Amniotic stem cell (primary cell): ENCODE results near the gene IQCF6.
"Not testable (repeated sequence)": the region's sequence is repeated elsewhere in the genome, so short reads cannot be mapped to it uniquely, and the experiment has no call there.

ENCODE experiments used
- DNase-seq: peaks from one replicate; lab custom pipeline; 2025; lab: John Stamatoyannopoulos, UW

The IQCF6 gene

DNA sequence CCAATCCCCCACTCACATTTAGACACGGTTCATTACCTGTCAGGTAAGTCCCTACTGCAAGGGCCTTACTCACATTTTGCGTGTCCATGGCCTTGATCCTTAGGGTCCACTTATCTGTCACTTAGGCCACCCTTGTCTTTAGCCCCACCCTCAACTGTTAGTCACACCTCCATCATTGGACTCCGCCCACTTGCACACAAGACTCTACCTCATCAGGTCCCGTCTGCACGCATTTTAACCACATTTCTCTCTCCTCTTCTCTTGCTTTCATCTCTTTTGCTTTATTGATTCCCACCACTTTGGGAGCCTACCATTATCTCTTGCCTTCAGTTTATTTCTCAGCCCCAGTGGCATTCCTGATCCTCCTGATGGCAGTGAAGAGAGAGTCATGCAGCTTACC, at the start of gene IQCF6:
Gene IQCF6 (minus strand): TSS at position 101 of the 400 bp plus-strand sequence. CDS start 13 bp downstream, at position 88.
- DNase-seq, result no peak

- DNase-seq, result no peak
Measured at GRCh38 chr3:51828297-51828696, 49.3 kb upstream of the IQCF6 start.

DNA sequence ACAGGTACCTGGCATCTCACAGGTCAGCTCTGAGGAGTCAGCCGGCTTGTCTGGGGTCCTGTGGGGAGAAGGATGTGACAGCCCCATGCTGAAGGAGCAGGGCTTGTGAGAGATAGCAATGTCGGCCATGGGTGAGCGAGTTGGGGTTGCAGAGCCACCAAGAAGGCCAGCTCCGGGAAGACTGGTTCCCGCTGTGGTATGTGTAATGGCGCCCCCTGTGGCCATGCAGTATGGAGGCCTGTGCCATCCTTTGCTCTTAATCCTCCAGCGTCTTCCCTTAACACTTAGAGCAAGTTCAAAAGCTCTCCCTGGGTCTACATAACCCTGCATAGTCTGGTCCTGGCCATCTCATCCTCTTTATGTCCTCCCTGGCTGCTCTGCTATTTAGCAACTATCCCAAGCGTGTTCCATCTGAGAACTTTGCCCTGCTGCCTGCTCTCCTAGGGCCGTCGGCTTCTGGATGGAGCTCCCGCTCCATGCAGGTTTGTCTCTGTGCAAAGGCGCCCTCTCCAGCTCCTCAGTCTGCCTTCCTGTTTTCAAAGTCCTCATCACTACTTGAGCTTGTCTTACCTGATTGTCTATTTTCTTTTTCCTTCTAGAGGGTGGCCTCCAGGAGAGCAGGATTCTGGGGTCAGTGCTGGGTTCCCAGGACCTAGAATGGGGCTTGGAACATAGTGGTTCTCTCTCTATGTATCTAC, 40.8 kb upstream of the IQCF6 start:
- DNase-seq, result no peak

DNA sequence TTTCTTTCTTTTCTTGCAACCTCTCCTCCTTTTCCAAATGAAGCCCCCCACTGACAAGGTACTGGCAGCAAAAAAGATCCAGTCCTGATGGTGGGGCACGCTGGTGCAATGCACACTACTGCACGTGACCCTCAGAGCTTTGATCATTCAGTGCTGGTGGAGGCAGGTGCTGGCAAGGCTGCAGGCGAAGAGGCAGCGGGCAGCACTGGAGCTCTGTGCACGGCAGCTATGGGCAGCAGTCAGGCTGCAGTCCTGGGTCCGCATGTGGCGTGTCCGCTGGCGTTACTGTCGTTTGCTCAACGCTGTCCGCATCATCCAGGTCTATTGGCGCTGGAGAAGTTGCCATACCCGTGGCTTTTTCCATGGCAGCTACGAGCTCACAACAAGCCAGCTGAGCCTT, 40.1 kb upstream of the IQCF6 start:
- no peak for DNase-seq

GRCh38 chr3:51817375-51817774, 38.3 kb upstream of the IQCF6 start:
- DNase-seq, result no peak

- no peak for DNase-seq
Measured at GRCh38 chr3:51816723-51817122, 37.7 kb upstream of the IQCF6 start.

- DNase-seq, result no peak
Measured at GRCh38 chr3:51815614-51816013, 36.6 kb upstream of the IQCF6 start.

- DNase-seq, result no peak
Measured at GRCh38 chr3:51814034-51814433, 35.0 kb upstream of the IQCF6 start.

DNA sequence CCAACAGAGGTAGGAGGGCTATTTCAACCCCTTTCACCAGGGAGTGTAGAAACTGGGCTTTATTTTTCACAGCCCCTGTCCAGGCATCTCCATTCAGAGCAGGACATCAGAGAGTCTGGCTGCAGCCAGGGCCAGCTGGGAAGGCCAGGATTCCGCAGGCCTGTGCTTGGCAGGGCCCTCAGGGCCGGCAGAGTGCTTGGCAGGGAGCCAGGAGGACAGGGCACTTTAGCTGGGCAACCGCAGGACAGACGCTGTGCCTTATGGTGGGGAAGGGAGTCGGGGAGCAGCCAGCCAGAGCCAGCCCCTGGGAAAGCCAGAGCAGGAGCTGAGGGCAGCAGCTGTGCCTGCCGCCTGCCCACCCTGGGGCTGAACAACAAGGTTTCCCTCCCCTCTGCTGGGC, 34.5 kb upstream of the IQCF6 start:
- no peak for DNase-seq

- no peak for DNase-seq
Measured at GRCh38 chr3:51808934-51809333, 29.9 kb upstream of the IQCF6 start.

GRCh38 chr3:51802106-51802703, 23.2 kb upstream of the IQCF6 start:
- no peak for DNase-seq

DNA sequence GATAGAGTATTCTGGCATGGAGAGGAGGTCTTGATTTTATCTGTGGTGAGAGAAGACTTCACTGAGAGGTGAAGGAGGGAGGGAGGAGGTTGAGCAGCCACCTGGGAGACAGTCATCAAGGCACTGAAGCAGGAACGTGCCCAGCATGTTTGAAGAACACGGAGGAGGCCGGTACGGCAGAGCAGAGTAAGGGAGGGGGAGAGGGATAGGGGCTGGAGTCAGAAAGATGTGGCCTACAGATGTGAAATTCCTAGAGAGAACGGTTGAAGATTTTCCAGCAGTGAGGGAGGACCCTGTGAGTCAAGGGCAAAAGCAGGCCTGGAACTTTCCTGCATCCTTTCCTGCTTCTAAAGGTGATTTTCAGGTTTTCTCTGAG, 21.7 kb upstream of the IQCF6 start:
- DNase-seq, result no peak

GRCh38 chr3:51799879-51800749, 21.1 kb upstream of the IQCF6 start:
- DNase-seq, result peak; percentile 51

DNA sequence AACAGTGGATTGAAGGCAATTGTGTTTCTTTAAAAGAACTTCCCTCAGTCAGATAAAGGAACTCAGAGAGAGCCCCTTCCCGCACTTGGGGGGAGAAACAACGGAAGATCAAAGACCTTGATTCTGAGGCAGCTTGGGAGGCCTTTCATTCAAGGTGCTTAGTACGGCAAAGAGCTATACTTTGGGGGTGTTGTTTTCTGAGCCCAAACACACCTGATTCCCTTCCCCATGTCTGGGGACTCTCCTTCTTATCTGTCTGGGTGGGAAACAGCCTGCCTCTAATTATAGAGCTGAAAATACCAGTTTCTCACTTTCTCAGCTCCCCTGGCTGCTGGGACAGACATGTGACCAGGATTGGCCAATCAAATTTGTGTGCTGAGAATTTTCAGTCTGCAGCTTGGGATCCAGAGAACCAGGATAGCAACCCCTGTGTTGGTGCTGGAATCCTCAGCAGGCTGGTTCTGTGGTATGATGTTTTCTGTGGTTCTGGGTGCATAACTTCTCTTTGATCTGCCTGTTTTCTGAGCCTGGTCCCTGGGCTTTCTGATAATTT, 19.4 kb upstream of the IQCF6 start:
- no peak for DNase-seq

DNA sequence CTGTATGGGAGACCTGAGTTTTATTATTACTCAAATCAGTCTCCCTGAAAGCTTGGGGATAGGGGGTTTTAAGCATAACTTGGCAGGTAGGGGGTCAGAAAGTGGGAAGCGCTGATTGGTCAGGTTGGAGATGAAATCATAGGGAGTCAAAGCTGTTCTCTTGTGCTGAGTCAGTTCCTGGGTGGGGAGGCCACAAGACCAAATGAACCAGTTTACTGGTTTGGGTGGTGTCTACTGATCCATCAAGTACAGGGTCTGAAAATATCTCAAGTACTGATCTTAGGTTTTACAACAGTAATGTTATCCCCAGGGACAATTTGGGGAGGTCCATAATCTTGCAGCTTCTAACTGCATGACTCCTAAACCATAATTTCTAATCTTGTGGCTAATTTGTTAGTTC, 17.8 kb upstream of the IQCF6 start:
- DNase-seq, result no peak

DNA sequence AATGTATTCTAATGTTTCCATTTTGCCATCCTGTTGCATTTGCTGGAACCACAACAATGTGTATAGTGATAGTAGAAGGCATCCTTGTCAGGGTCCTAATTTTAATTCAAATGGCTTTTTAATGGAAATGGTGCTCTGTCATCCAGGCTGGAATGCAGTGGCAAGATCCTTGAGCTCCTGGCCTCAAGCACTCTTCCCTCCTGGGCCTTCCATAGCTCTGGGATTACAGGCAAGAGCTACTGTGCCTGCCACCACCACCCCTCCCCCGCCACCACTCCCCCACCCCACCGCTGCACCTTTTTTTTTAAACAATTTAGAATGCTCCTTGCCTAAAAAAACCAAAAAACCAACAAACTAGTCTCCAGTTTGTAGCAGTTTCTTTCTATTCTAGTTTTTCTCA, 15.2 kb upstream of the IQCF6 start:
- no peak for DNase-seq

DNA sequence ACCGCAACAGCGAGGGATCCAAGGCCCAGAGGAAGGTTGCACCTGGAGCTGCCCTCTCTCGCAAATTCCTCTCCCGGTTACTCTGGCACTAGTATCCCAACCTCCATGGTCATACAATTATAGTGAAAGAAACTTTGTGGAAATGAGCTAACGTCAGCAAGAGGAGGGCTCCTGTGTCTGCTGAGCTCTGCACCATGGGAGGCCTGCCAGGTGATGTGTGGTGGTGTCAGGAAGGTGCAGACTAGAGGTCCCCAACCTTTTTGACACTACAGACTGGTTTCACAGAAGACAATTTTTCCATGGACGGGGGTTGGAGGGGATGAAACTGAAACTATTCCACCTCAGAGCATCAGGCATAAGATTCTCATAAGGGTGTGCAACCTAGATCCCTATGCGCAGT, 13.2 kb upstream of the IQCF6 start:
- no peak for DNase-seq

DNA sequence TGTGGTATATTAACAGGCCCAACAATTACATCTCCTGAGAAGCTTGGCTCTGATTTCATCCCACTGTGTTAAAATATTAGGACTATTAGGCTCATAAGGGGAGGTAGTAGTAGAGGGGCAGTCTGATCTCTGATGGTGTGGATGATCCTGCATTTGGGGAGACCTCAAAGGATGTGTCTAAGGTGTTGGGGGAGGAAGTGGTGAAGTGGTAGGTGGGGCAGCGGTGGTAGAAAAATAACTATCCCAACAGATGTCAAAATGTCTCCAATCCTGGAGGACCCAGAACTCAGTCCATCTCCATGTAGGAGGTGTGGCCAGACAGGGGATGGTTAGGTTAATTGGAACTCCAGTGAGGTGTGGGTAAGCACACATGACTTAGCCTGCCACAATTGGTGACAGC, 10.4 kb upstream of the IQCF6 start:
- DNase-seq, result no peak

- not testable (repeated sequence) for DNase-seq
Measured at GRCh38 chr3:51787576-51787975, 8.5 kb upstream of the IQCF6 start.

DNA sequence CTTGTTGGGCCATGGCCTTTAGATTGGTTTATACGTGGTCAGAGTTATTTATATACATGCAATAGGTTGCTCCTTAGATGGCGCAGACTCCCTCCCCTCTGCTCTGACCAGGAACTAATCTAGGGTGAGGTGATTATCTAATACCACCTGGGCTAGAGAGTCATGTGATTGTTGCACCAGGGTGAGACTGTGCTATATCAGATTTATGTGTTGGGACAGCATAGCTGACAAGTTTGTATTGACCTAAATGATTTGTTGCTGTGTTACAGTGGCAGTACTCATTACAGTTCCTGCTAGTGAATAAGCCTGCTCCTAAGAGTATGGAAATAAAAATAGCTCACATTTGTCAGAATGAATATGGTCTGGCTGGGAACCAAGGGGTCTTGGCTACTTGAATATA, 7.2 kb upstream of the IQCF6 start:
- no peak for DNase-seq

DNA sequence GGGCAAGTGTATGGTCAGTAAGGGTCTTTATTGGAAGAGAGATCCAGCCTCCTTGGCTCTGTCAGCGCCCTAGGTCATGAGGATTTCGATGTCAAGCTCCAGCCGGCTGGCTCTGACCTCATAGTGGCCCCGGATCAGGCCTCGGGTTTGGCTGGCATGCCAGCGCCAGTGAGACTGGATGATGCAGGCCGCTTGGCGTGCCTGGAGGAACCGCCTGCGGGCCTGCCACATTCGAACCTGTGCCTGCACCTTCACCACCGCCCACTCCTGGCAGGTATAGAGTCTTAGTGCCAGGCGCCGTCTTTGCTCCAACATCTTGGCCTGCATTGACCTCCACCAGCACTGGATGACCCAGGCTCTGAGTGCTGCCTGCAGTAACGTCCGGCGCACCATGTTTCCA, 483 bp downstream of the IQCF6 start:
- DNase-seq, result no peak

- no peak for DNase-seq
Measured at GRCh38 chr3:51777985-51778384, 1.1 kb downstream of the IQCF6 start.

DNA sequence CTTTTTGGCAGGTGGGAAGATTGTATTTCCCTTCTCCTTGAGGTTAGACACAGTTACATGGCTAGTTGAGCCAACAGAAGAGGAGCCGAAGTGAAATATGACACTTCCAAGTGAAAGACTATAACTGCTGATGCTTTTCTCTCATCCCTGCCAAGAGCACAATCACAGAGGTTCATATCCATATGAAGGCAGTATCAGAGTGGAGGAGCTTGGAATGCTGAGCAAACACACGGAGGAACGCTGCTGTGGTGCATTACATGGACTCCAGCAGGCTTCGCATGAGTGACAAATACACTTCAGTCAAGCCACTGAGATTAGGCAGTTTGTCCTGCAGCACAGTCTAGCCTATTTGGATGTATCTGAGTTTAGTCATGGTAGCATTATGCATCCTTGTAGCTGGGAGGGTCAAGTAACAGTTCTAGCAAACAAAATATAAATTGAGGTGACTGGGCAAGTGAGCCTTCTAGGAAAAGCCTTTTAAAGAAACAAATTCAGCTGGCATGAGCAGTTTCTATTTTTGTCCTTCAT, 5.4 kb downstream of the IQCF6 start:
- no peak for DNase-seq
